GF-D8 (cell line): Measurements from ENCODE around the gene PPFIBP2.

Experiments used
- DNase-seq: peaks from one replicate; lab custom pipeline; 2025; lab: John Stamatoyannopoulos, UW

The PPFIBP2 gene

DNA sequence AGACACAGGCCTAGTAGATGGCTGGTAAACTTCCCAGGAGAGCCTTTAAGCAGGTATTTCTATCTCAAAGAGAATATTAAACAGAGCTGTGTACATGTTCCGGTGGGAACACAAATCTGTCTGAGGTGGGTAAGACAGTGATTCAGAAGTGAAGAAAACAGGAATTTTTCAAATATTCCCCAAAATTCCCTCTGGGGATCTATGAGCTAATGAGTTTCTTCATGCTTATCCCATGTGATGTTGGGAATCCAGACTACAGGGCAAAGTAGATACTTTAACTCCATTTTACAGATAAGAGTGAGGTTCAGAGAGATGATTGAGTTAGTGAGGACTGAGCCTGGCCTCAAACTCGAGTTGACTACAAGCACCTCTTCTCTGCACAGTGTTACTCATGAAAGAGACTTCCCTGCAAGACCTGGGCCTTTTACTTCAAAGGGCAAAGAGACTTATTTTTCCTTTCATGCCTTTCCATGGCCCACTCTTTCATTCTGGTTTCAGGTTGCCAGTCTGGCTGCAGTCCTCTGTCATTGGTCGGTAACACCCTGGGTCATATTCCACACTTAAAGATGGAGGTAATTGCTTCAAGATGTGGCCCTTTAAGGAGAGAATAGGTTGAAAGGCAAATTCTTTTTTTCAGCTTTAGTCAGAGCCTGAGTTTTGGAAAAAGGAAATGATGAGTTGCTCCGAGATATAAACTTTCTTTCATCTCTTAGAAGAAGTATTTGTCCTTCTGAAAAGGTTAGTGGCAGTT lies 89.4 kb downstream of the PPFIBP2 start:
- DNase-seq: no peak

GRCh38 chr11:7604331-7604955 lies 90.6 kb downstream of the PPFIBP2 start:
- DNase-seq: no peak

GRCh38 chr11:7605186-7605943 lies 91.6 kb downstream of the PPFIBP2 start:
- DNase-seq: no peak

DNA sequence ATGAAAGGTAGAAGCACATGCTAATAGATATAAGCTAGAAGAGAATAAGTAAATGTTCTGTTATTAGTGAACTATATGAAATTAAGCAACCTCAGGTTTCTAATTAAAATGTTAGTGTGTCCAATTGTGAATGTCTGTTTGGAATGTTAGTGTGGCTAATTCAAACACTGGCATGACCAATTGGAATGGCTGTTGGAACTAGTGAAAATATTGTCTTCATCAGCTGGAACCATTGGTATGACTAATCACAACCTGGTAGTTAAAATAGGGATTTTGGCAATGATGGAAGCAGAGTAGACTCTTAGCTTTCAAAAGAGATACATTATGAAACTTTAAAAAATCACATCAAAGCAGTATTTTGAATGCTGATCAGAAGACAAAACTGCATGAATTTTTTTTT lies 92.7 kb downstream of the PPFIBP2 start:
- DNase-seq: no peak

DNA sequence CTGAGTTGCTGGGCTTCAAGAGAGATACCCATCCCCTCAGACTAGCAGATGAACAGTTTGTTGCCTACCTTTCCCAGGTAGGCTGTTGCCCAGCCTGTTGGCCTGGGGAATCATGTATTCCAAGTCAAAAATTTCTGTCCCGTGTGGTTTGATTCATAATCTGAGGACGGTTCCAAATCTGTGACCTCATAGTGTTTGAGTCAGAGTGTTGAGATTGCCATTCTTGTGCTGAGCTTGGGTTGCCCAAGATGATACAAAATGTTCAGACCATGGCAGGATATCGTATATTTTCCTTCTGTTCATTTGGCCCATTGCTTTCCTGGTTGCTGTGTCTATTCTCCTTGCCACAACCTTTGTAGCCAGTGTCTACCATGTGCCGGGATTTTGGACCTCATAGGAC lies 95.2 kb downstream of the PPFIBP2 start:
- no peak for DNase-seq

DNA sequence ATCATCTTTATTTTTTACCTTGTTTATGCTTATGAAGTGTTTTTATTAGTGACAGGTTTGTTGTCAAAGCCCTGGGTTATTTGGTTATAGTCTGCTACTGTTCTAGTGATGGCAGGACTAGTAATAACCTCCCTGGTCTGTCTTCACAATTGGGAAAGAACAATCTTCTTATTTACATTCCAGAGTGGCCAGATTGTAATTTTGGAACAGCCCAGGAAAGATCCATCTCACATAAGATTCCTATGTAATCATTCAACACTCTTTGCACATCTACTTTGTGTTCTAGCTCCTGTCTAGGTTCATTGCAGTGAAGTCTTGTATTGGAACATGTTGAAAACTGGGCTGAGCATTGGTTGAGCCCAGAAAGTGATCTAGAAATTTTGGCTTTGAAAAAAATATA lies 95.7 kb downstream of the PPFIBP2 start:
- DNase-seq: no peak

DNA sequence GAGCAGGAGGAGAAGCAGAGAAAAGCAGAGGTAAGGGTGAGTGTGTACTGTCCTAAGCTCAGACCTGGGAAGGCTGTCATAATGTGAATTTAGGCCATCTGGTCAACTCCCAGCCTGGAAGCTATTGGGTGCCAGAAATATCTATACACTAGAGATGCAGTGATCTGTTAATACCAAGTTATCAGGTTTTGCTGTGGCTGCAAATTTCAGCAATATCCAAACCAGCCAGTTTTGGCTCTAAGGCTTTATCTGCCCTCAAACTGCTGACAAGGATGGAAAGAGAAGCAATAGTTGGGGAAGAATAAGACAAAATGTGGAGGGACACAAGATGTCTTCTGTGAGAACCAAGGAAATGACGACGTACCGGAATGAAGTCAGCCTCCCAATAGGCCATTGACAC lies 96.6 kb downstream of the PPFIBP2 start:
- DNase-seq: no peak

- DNase-seq: no peak
Observed at GRCh38 chr11:7611411-7611810, 97.6 kb downstream of the PPFIBP2 start.

DNA sequence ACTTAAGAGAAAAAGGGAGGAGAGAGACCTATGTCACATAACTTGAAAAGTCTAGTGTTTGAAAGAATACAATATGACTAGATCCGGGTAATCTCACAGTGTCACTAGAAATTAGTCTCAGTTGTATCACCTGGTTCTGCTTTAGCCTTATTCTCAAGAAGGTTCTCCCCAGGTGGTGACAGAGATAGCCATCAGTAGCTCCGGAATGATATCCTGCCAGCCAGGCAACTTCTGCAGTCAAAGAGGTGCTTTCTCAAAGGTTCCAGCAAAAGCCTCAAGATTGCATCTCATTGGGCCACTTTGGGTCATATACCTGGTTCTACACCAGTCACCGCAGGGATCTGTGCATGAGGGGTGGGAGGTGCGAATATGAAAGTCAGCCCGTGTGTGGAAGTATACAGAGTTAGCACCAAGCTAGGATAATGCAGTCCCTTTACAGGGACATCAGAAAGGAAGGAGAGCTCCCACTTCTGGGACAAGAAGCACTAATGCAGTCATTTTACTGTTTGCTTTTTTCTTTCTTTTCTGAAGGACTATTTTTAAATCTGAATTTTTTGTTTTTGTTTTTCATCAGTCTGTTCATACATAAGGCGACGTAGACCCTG lies 98.4 kb downstream of the PPFIBP2 start:
- no peak for DNase-seq

DNA sequence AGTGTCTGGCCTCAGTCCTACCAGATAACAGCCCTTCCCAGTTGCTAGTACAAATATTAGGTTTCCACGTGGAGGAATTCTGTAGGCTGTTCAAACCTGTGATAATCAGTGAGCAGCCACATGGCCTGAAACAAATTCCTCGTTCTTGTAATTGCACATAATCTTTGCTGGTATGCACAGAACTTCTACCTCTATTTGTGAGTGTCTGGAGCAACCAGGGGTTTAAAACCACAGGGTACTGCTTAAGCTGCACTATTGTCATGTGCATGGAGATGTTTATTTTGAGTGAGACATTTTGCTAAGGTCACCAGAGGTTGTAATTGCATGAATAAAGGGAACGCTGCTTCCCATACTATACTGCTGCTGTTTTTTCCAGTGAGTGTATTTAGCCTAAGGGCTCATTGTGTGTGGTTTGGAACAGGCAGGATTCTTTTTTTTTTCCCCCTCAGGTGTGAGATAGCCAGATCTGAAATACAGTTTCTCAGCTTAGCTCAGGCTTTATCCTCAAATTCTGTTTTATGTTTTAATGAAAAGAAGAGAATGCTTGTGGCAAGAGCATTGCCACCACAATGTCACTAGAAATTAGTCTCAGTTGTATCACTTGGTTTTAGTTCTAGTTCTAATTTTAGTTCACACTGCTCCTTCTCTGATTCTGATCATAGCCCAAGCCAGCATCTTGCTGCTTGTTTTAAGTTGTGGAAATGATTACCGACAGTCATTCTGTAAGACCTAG lies 99.0 kb downstream of the PPFIBP2 start:
- DNase-seq: no peak

GRCh38 chr11:7613394-7613720 lies 99.6 kb downstream of the PPFIBP2 start:
- no peak for DNase-seq

- no peak for DNase-seq
Observed at GRCh38 chr11:7614656-7615055, 100.9 kb downstream of the PPFIBP2 start.

- DNase-seq: no peak
Observed at GRCh38 chr11:7617032-7617431, 103.2 kb downstream of the PPFIBP2 start.

- no peak for DNase-seq
Observed at GRCh38 chr11:7619322-7619721, 105.5 kb downstream of the PPFIBP2 start.

DNA sequence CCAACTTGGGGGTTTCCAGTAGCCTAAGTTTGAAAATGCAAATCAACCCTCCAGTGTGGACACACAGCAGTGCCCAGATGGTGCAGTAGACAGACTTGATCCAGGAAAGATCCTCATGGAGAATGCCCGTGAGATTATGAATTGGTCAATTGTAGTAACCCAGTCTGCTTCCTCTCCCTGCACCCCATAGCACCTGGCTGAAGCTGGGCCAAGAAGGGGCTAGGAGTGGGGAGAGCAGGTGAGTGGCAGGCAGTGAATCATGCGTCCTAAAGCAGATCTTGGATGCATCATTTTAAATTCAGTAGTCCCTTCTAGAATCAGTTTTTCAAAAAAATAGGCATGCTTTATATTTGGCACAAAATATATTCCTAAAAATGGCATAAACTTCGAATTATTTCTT lies 107.3 kb downstream of the PPFIBP2 start:
- DNase-seq: no peak

DNA sequence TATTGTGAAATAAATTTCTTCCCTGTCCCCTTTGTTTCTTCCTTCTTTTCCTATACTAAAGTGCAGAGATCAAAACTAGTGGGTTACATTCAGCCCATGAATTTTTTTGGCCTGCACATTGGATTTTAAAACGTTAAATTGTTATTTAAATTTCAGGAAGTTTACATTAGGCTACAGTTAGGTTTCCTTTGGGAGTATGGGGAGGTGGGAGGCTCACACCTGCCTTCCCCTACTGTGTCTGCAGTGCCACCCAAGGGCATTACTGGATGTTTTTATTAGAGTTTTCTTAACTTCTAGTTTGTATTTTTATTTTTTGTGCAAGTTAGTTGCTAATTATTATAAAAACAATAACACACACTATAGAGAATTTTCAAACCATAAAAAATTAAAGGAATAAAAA lies 107.8 kb downstream of the PPFIBP2 start:
- DNase-seq: no peak

DNA sequence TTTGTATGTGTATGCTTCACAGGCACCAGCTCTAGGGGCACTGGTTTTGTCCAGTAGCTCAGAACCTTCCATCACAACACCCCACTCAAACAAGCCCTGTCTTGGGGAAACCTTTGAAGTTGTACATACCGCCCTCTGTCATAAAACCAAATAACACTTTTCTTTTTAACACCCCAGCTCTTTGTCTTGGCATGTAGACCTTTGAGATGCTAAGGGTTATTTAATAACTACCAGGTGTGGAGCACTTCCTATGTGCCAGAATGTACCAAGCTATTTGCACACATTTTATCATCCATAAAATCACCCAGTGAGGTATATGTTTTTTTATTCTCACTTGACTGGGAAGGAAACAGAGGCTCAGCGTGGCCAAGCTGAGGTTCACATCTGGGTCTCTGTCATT lies 108.9 kb downstream of the PPFIBP2 start:
- no peak for DNase-seq

DNA sequence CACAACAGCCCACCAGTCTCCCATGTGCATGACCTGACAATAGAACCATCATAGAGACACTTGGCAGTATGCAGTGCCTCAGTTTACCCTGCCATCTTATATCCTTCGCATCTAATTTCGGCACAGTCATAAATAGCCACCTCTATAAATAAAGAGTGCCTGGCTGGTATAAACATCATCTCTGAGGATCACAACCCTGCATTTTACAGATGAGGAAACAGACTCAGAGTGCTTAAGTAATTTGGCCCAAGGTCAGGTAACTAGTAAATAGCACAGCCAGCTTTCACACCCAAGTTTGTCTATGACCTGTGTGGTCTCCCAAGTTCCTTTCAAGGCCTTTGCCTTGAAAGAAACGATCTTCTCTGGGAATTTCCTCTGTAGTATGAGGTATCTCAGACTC lies 114.9 kb downstream of the PPFIBP2 start:
- DNase-seq: no peak

- no peak for DNase-seq
Observed at GRCh38 chr11:7630002-7630401, 116.2 kb downstream of the PPFIBP2 start.

- no peak for DNase-seq
Observed at GRCh38 chr11:7632211-7632610, 118.4 kb downstream of the PPFIBP2 start.

DNA sequence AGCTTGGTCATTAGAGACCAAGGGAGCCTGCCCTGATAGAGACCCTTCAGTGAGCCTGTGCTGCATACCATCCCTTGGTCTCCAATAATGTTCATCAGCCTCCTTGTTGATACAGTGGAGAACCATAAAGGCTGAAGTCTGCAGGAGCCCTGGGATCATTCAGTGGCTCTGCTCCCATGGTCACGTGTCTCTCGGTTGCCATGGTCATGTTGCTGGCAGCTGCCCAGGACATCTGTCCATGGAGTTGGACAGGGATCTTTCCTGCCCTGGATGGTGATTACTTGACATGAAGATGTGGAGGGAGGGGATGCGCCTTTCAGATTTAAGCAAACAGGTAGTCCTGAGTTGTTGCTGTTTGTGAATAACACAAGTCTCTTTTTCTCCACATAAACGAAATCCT lies 121.3 kb downstream of the PPFIBP2 start:
- DNase-seq: no peak

DNA sequence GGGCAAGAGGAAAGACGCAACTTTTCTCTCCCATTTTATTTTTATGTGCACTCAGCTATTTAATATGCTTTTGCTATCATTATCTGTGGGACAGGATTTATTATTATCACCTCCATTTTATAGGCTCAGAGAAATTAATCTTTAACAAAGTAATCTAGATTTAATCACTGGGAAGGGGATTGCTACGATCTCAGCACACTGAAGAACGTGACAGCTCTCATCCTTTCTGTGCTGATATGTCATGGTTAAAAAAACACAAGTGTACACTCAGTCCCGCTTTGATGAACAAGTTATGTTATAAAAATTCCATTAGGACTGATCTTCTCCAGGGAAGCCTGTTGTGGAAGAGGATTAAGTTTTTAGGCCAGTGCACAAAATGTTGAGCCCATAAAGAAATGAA lies 121.9 kb downstream of the PPFIBP2 start:
- no peak for DNase-seq
